Fibroblast of lung (primary cell): Measurements from ENCODE around the gene GDI2. TPM values are rescaled to one million over a fixed set of nuclear protein-coding genes. Genes with fewer than 3 reads are reported as not detected.

Source experiments
- DNase-seq, 2 donors: peaks; one replicate each; pipeline versions ENCODE4 v3.0.0 to v3.0.0-alpha.2; 2010; ENCODE audit warnings: low read depth in 2 of 2
- H2AFZ ChIP-seq: 2 replicates; pipeline ENCODE4 v1.5.1; 2012; ENCODE audit warnings: low read length, control low read depth, inconsistent platforms
- H3K27ac ChIP-seq: 2 replicates; pipeline ENCODE4 v1.5.1; 2011; ENCODE audit warnings: low read length, control low read depth; ENCODE audit not compliant: insufficient read depth
- H3K27me3 ChIP-seq: 2 replicates; pipeline ENCODE4 v1.5.1; 2011; ENCODE audit warnings: mild to moderate bottlenecking, low read length; ENCODE audit not compliant: control insufficient read depth, insufficient read depth
- H3K36me3 ChIP-seq: 2 replicates; pipeline ENCODE4 v1.5.1; 2011; ENCODE audit warnings: low read length; ENCODE audit not compliant: control insufficient read depth, insufficient read depth
- H3K4me1 ChIP-seq: 2 replicates; pipeline ENCODE4 v1.5.1; 2011; ENCODE audit warnings: low read length; ENCODE audit not compliant: control insufficient read depth, insufficient read depth; ENCODE audit errors: extremely low read depth
- H3K4me2 ChIP-seq: 2 replicates; pipeline ENCODE4 v1.5.1; 2011; ENCODE audit warnings: low read length, control low read depth; ENCODE audit not compliant: insufficient read depth; ENCODE audit errors: extremely low read depth
- H3K4me3 ChIP-seq, 4 experiments: fragments of 200-600 bp in 1 of 4; sonication (generic) in 1 of 4; replicated peaks in 1 of 4; 2 replicates each; pipeline ENCODE4 v1.5.1; 2011 to 2016; ENCODE audit warnings: low read length in 4 of 4, low read depth in 3 of 4, mild to moderate bottlenecking in 3 of 4, control low read depth in 2 of 4, inconsistent platforms in 1 of 4, mixed read lengths in 1 of 4; ENCODE audit not compliant: insufficient read depth in 1 of 4; ENCODE audit errors: control extremely low read depth in 1 of 4
- H3K79me2 ChIP-seq: 2 replicates; pipeline ENCODE4 v1.5.1; 2012; ENCODE audit warnings: mild to moderate bottlenecking, low read length, inconsistent platforms; ENCODE audit not compliant: control insufficient read depth, insufficient read depth
- H3K9ac ChIP-seq: 2 replicates; pipeline ENCODE4 v1.5.1; 2011; ENCODE audit warnings: mild to moderate bottlenecking, low read length, control low read depth; ENCODE audit not compliant: insufficient read depth
- H3K9me3 ChIP-seq: 2 replicates; pipeline ENCODE4 v1.5.1; 2012; ENCODE audit warnings: low read depth, low read length; ENCODE audit not compliant: control insufficient read depth, insufficient read depth
- H4K20me1 ChIP-seq: 2 replicates; pipeline ENCODE4 v1.5.1; 2011; ENCODE audit warnings: low read length; ENCODE audit not compliant: control insufficient read depth, insufficient read depth; ENCODE audit errors: extremely low read depth
- EZH2 ChIP-seq: IDR thresholded peaks from 2 replicates; pipeline ENCODE4 v1.5.1; 2012; ENCODE audit warnings: low read length, control low read depth, mild to moderate bottlenecking; ENCODE audit errors: missing control alignments
- polyA plus RNA-seq, 2 donors: library from polyadenylated mRNA; depleted of rRNA in 1 of 2; stranded (reverse) in 1 of 2; unstranded in 1 of 2; fragments of >200 nt; gene quantifications; 2 replicates each; pipeline ENCODE4 v1.2.1, GENCODE V29; 2011 to 2012; ENCODE audit warnings: missing spikeins in 1 of 2
- total RNA-seq: library from RNA; depleted of rRNA; stranded (reverse); fragments of >200 nt; gene quantifications from 2 replicates; pipeline ENCODE4 v1.2.1, GENCODE V29; 2014
- TF ChIP-seq, protein P1 (sequence below), 2 donors: IDR thresholded peaks in 1 of 2; conservative IDR thresholded peaks in 1 of 2; 1 replicate in 1 of 2; 2 replicates in 1 of 2; pipeline ENCODE4 v1.5.1; 2011 to 2012; ENCODE audit warnings: low read length in 2 of 2, control low read depth in 1 of 2, inconsistent platforms in 1 of 2, low read depth in 1 of 2, mild to moderate bottlenecking in 1 of 2

Gene GDI2
- total and polyA plus RNA-seq, 2 donors (not counting 1 experiment from before 2014, with no cell fraction given) = 287 to 483 TPM

DNA sequence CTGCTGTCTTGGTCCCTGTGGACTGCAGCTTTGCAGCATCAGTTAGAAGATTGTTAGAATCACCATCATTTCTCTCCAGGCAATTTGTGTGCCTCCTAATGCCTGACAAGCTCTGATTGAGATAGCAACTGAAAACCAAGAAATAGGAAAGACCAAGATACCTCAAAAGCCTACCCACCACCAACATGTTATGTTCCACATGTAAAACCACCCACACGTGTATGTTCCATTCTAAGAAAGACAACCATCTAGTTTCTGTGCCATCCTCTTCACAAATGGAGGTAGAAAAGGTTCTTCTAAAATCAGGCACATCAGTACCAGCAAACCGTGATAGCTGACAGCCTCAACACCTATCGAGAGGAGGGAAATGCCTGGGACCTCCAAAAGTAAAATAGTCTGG, 81.7 kb downstream of the GDI2 start:
- Histone ChIP-seq H3K4me1 (no peaks in the 10 kb centered on the region), H3K27me3 (no peaks in the 10 kb centered on the region), H3K4me2 (no peak overlapping the region), H3K27ac (no peak overlapping the region), H3K79me2 (no peaks in the 10 kb centered on the region), H3K4me3 (no peak overlapping the region), H3K9me3 (no peaks in the 10 kb centered on the region), H3K36me3 (peaks cover 8% of the 10 kb centered on the region), H4K20me1 (no peaks in the 10 kb centered on the region), H3K9ac (no peak overlapping the region), H2AFZ (no peak overlapping the region)
- TF ChIP-seq EZH2 = no peak
- TF ChIP-seq, protein P1, sequence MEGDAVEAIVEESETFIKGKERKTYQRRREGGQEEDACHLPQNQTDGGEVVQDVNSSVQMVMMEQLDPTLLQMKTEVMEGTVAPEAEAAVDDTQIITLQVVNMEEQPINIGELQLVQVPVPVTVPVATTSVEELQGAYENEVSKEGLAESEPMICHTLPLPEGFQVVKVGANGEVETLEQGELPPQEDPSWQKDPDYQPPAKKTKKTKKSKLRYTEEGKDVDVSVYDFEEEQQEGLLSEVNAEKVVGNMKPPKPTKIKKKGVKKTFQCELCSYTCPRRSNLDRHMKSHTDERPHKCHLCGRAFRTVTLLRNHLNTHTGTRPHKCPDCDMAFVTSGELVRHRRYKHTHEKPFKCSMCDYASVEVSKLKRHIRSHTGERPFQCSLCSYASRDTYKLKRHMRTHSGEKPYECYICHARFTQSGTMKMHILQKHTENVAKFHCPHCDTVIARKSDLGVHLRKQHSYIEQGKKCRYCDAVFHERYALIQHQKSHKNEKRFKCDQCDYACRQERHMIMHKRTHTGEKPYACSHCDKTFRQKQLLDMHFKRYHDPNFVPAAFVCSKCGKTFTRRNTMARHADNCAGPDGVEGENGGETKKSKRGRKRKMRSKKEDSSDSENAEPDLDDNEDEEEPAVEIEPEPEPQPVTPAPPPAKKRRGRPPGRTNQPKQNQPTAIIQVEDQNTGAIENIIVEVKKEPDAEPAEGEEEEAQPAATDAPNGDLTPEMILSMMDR (conservative IDR thresholded peaks at IDR 0.05 in 1 of 2, IDR thresholded peaks at IDR 0.05 in 1 of 2; ENCODE audit: low read depth in 1 of 2, low read length in 2 of 2) = no peak
- DNase-seq = no peak

DNA sequence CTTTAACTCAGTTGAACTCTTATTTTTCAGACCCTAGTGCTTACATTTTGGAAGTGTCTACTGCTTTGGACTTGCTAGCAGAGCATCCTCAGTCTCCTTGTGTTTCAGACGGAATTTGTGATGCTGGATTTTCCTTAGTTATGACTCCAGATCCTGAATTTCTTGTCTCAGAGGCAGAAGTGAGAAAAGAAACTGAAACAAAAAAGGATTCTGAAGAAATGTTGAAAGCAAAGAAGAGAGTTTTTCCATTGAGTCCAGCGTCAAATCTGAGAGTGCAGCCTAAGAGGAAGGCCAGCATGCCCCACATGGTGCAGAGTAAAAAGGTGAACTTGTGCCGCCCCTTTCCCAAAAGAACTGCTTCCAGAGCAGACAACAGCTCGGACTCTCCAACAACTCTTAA, 82.5 kb downstream of the GDI2 start:
- H3K4me1 ChIP-seq = no peaks in the 10 kb centered on the region
- H3K36me3 ChIP-seq = peaks cover 8% of the 10 kb centered on the region
- no peak overlapping the region for H3K27ac ChIP-seq
- H2AFZ ChIP-seq = no peak overlapping the region
- H3K9ac ChIP-seq = no peak overlapping the region
- no peaks in the 10 kb centered on the region for H3K79me2 ChIP-seq
- no peak overlapping the region for H3K4me3 ChIP-seq
- TF ChIP-seq, protein P1 (conservative IDR thresholded peaks at IDR 0.05 in 1 of 2, IDR thresholded peaks at IDR 0.05 in 1 of 2; ENCODE audit: low read depth in 1 of 2, low read length in 2 of 2) = no peak
- no peak for TF ChIP-seq EZH2
- no peaks in the 10 kb centered on the region for H3K9me3 ChIP-seq
- no peak for DNase-seq
- no peaks in the 10 kb centered on the region for H4K20me1 ChIP-seq
- H3K4me2 ChIP-seq = no peak overlapping the region
- no peaks in the 10 kb centered on the region for H3K27me3 ChIP-seq

DNA sequence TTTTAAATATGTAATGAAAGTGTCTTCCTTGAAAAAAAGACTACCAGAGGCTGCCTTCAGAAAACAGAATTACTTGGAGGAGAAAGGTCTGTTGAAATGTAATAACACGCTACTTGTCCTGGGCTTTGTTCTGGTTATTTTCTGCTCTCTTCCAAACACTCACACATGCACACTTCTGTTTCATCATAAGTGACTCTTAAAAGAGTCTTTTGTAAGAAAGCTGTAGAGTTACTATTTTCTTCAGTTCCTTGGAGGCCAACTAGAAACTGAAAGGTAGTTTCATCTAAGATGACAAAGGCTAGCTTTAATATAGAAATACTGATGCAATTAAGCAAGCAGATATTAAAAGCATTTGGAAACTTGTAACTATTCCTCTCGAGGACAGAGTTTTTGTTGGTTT, 89.5 kb downstream of the GDI2 start:
- Histone ChIP-seq H3K4me1 (no peaks in the 10 kb centered on the region), H3K4me3 (no peak overlapping the region), H3K4me2 (no peak overlapping the region), H3K36me3 (peaks cover 2% of the 10 kb centered on the region), H4K20me1 (no peaks in the 10 kb centered on the region), H3K9me3 (no peaks in the 10 kb centered on the region), H3K27ac (no peak overlapping the region), H2AFZ (no peak overlapping the region), H3K9ac (no peak overlapping the region), H3K27me3 (no peaks in the 10 kb centered on the region), H3K79me2 (no peaks in the 10 kb centered on the region)
- no peak for DNase-seq
- TF ChIP-seq, protein P1 (conservative IDR thresholded peaks at IDR 0.05 in 1 of 2, IDR thresholded peaks at IDR 0.05 in 1 of 2; ENCODE audit: low read depth in 1 of 2, low read length in 2 of 2) = no peak
- no peak for TF ChIP-seq EZH2
